ENCODE results near the gene PHRF1. TPM values are rescaled to one million over a fixed set of nuclear protein-coding genes. Genes with fewer than 3 reads are reported as not detected.

The PHRF1 gene
- total and polyA plus RNA-seq, 9 of the 15 experiments (the other 6 are each of a cell fraction or from before 2014, with no cell fraction given) = 0.07 to 37.2 (median 7.7) TPM

GRCh38 chr11:560305-561147 lies 15.7 kb upstream of the PHRF1 start, which contains the start of the genes LMNTD2 and RASSF7 (continued):
- TF ChIP-seq ZNF592 (IDR thresholded peaks at IDR 0.05) (peak; percentile 32), POLR2A (conservative IDR thresholded peaks at IDR 0.05) (peak; percentile 79), SPI1 (IDR thresholded peaks at IDR 0.05; ENCODE audit: borderline replicate concordance, low read depth, low read length) (peak; percentile 65; the same call in 1 of the 2 replicates), HMGN3 (IDR thresholded peaks at IDR 0.05; ENCODE audit: borderline replicate concordance, extremely low read depth, insufficient read length, low read depth, low read length) (no peak), NR2C2 (CRISPR knock-in tag; IDR thresholded peaks at IDR 0.05) (0 out of 2 replicates have a peak, but pooled peaks have one; percentile 18), NR2C2 (tag; IDR thresholded peaks at IDR 0.05) (peak; percentile 91), ZNF445 (CRISPR knock-in tag; IDR thresholded peaks at IDR 0.05; ENCODE audit: low read depth) (no peak), NFE2L1 (tag; IDR thresholded peaks at IDR 0.05; ENCODE audit: borderline replicate concordance, low read depth) (no peak), AFF1 (IDR thresholded peaks at IDR 0.05; ENCODE audit: low read depth in 1 of 2, partially characterized antibody in 2 of 2) (no peak), ELF4 (CRISPR knock-in tag; IDR thresholded peaks at IDR 0.05) (peak; percentile 77; the same call in 1 of the 2 replicates), HINFP (tag; conservative IDR thresholded peaks at IDR 0.05; ENCODE audit: low read depth) (no peak), ZNF511 (CRISPR knock-in tag; IDR thresholded peaks at IDR 0.05) (peak; percentile 52; the same call in 1 of the 2 replicates), ZNF449 (CRISPR knock-in tag; IDR thresholded peaks at IDR 0.05) (no peak)

All from K562 (cell line).